Measurements from ENCODE around the gene FKBP15.
"Not testable (repeated sequence)": the region's sequence is repeated elsewhere in the genome, so short reads cannot be mapped to it uniquely, and the experiment has no call there.

Gene FKBP15

DNA sequence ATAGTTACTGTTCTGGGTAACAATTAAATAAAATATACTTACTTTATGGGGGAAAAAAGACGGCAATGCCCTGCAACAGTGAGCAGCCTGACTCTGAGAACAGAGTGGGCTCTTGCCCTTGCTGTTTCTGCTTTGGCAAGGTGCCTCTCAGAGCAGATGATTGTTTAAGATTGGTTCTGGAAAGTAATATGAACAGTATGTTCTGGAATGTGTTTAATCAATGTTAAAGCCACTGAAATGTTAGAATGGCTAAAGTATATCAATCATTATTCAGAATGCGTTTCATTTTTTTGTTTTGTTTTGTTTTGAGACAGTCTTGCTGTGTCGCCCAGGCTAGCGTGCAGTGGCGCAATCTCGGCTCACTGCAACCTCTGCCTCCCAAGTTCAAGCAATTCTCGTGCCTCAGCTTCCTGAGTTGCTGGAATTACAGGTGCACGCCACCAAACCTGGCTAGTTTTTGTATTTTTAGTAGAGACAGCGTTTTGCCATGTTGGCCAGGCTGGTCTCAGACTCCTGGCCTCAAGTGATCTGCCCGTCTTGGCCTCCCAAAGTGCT, 14.7 kb upstream of the FKBP15 start:
- not testable (repeated sequence) for DNase-seq

DNA sequence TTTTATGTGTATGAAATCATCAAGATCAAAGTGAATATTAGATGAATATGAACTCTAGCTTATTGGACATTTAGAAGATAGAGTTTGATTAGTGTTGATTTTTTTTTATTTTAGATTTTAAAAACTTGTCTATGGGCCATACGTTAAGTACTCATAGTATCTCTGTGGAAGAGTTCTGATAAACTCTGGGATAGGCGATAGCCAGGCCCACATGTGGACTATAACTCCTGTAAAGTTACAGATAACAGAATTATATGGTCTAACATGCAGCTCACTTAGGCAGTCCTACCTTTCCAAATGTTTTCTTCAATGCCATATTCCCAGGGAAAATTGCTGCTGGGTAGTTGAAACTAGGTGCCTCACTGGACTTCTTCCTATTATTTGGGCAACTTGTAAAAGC, 10.6 kb upstream of the FKBP15 start:
- no peak for DNase-seq

DNA sequence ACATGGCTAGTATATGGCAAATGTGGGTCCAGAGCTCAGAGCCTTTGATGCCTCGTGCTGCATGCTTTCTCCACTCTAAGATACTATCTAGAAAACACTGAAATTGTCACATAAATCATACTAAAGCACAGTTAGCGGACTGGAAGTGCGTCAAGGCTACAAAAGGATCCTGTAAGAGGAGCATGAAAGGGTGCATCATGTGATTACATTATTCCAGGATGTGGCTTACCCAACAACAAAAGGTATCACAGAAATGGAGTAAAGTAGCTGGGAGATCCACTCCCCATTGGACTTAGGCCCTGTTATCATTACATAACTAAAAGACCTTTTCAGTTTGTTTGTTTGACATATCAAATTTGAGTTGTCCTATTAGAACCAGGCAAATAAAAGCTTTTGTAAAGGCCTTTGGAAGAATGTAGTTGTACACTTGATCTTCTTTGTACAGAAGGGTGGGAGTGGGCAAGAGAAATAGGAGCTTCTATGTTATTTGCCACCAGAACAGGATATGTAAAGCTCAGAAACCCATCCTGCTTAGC, 7.1 kb upstream of the FKBP15 start:
- DNase-seq, result no peak

- DNase-seq, result no peak
These were observed 6.4 kb upstream of the FKBP15 start for GRCh38 chr9:113227436-113227835.

DNA sequence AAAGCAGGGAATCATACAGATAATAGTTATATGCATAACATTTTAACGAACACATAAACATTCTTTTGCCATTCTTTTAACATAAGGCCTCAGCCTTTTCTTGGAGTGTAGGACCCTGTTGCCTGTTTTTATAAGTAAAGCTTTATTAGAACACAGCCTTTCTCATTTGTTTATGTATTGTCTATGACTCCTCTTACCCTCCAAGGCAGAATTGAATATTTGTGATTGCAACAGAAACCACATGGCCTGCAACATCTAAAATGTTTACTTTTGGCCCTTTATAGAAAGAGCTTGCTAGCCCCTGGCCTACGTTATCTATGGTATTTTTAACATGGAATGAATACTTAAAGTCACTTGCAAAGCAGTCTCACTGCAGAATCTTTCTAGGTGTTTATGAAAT, 2.9 kb upstream of the FKBP15 start:
- no peak for DNase-seq

GRCh38 chr9:113222482-113222841, 1.4 kb upstream of the FKBP15 start:
- no peak for DNase-seq

DNA sequence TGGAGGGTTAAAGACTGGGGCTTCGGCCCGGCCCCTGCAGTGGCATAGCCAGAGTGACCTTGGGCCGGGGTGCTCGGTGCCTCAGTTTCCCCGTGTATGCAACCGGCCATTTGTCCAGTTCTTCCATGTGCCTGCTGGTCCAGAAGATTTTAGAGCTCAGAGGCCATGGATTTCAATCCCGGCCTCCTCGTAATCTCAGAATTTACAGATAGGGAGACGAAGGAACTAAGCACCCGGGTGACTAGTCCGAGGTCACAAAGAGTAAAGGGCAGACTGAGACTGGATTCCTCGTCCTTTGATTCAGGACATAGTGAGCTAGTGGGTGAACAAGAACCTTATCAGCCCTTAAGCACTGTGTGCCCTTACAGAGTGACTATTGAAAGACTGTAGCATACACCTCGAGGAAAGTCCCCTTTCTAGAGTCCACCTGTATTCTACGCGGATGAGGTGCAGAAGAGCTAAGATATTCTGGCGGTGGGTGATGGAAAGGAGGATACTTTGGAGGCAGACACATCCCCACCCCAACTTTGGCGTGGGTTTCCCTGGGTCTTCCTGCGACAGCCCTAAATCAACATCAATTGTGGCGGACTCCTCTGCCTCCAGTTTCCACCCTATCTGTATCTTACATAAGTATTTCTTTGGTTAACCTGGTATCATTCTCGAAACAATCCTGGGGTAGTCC, 864 bp upstream of the FKBP15 start:
- no peak for DNase-seq

GRCh38 chr9:113220467-113221002, 542 bp downstream of the FKBP15 start:
- no peak for DNase-seq

DNA sequence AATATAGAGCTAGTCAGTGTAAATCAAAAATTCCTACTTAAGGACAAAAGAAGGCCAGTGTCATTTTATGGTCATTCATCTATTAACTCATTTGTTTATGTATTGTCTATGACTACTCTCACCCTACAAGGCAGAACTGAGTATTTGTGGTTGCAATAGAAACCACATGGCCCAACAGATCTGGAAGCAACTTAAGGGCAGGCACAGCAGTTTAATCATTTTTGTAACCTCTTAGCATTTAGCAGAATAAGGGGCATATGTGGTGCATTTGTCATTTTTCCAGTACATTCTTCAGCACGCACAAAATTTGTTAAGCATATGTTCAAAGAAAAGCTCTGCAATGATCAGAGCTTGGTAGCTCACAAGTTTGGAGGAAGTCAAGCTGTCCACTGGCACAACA, 1.1 kb downstream of the FKBP15 start:
- DNase-seq, result no peak

GRCh38 chr9:113219186-113219936, 1.7 kb downstream of the FKBP15 start:
- no peak for DNase-seq

GRCh38 chr9:113216406-113216805, 4.7 kb downstream of the FKBP15 start:
- DNase-seq, result no peak

- DNase-seq, result no peak
These were observed 5.9 kb downstream of the FKBP15 start for GRCh38 chr9:113215132-113215531.

DNA sequence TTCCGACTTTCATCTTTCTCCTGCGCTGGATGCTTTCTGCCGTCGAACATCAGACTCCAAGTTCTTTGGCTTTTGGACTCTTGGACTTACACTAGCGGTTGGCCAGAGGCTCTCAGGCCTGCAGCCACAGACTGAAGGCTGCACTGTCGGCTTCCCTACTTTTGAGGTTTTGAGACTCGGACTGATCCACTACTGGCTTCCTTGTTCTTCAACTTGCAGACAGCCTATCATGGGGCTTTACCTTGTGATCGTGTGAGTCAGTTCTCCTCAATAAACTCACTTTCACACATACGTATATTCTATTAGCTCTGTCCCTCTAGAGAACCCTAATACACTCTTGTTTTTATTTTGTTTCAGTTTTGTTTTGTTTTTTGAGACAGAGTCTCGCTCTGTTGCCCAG, 10.3 kb downstream of the FKBP15 start:
- DNase-seq, result no peak

DNA sequence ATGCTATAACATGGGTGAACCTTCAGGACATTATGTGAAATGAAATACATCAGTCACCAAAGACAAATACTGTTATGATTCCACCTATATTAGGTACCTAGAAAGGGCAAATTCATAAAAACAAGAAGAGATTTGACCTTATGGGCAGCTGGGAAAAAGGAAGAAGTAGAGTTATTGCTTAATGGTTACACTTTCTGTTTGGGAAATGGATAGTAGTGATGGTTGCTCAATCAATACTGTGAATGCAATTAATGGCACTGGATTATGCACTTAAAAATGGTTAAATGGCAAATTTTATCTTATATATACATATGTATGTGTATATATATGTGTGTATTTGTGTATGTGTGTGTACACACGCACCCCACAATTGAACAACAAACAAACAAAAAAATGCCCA, 15.2 kb downstream of the FKBP15 start:
- DNase-seq, result no peak

DNA sequence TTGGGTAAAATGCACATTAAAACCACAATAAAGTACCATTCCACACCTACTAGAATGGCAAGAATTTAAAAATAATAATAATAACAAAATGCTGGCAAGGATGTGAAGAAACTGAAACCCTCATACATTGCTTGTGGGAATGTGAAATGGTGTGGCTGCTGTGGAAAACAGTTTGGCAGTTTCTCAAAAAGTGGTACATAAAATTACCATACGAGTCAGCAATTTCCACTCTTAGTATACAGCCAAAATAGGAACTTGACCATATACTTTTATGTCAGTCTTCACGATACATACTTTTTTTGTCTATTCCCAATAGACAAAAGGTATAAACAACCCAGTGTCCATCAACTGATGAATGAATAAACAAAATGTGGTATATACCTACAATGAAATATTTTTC, 15.6 kb downstream of the FKBP15 start:
- no peak for DNase-seq

GRCh38 chr9:113199683-113200329, 21.3 kb downstream of the FKBP15 start:
- DNase-seq, result no peak

DNA sequence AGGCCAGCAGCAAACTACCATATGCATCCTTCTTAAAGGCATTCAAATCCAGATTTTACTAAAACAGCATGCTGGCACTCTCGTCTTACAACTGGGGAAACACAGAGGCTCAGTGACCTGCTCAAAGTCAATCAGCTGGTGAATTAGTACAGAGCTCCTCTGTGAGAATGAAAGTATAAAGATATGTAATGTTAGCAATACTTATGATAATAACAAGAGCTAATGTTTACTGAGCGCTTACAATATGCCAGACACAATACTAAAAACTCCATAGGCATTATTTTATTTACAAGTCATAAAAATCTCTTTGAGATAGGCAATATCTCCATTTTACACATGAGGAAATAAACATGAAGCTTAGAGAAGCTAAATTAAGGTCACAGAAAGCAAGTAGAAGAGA, 28.6 kb downstream of the FKBP15 start:
- no peak for DNase-seq

DNA sequence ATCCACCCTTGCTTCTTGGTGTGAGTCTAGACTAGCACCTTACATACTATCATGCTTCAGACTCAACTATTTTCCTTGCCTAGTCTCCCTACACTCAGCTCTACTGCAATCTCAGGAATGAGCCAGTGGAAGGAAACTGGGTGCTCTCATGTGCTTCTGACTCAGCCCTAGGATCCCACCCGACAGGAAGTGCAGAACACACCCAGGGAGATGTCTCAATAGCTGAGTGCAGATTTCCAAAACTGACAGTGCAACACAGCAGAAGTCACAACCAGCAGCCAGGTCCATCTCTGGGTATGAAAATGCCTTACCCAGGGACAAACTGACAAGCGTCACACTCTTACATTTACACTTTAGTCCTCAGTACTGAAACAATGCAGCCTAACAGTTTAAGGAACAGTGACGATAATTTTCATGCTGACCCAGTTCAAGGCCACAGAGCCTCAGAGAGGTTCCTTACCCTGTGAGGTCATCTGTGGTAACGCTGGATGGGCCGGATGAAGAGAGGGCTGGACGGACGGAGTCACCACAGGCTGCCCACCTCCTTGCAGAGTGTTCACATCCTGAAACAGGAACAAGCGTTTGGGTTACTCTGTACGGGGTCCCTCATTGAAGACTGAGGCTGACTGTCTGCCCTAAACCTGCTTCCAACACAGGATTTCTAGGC, 33.0 kb downstream of the FKBP15 start:
- DNase-seq, result no peak

GRCh38 chr9:113186137-113186755, 34.8 kb downstream of the FKBP15 start:
- DNase-seq, result no peak

DNA sequence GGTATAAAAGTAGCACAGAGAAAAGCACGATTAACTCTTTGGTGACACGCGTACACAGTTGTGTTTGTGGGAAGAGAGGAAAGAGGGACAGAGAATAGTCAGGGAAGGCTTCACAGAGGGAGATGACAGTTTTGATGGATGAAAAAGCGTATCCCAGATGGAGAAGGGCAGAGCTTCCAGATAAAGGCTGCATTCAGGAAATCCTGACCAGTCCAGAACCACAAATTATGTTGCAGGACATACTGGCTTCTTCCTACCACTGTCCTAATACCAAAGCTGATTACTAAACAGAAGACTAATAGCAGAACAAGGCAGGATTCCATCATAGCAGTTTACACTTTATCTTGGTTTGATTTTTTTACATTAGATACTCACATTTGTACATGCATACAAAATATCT, 35.8 kb downstream of the FKBP15 start:
- no peak for DNase-seq

GRCh38 chr9:113184539-113184938, 36.5 kb downstream of the FKBP15 start:
- DNase-seq, result no peak

DNA sequence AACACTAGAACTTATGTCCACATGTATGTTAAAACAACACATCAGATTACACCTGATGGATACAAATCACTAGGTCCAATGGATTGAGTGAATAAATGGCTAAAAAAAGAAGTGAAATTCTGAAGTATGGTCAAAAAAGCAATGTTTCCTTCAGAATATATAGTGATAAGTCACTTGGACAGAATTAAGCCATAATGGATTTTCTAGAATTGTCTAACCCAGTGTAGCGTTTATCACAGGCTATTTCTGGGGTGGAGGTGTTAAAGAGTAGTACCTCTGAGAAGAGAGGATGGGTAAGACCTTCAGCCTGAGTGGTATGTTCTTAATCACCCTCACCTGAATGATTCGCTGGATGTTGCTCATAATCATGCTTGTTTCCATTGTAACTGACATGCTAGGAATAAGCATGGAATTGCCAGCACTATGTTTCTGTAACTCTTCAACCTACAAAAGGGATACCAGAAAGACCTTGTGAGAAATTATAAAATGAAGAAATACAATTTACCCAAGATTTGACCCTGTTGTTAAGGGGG, 37.1 kb downstream of the FKBP15 start:
- no peak for DNase-seq

Measured in NCI-H2081 treated with DMSO at 0.1 percent for 48 hours (cell line).